Activated B cell treated with CpG ODN at 0.5 μM for 24 hours (primary cell): ENCODE data around the gene DPF3. TPM values are rescaled to one million over a fixed set of nuclear protein-coding genes. Genes with fewer than 3 reads are reported as not detected.
A peak's percentile ranks its signal among the peaks of the same experiment; 100 is the strongest.
"Not testable (repeated sequence)": the region's sequence is repeated elsewhere in the genome, so short reads cannot be mapped to it uniquely, and the experiment has no call there.

Experiments
- ATAC-seq: fragments of 200-7000 bp; cut with Tn5 transposase; one replicate; pipeline ENCODE4 v1.10.0; 2021; ENCODE audit warnings: low read depth, mild to moderate bottlenecking, moderate library complexity
- CTCF ChIA-PET: fragments of 350-600 bp; sonication (Branson Sonifier 250); formaldehyde crosslinking; loops from one replicate; lab custom pipeline; 2021; ENCODE audit warnings: antibody characterized with exemption; lab: Charles Lee
- POLR2A ChIA-PET: fragments of 350-600 bp; sonication (Branson Sonifier 250); formaldehyde crosslinking; loops from one replicate; lab custom pipeline; 2021; ENCODE audit warnings: antibody characterized with exemption; lab: Charles Lee
- DNase-seq: peaks from one replicate; pipeline ENCODE4 v3.0.0; 2022
- H3K27ac Mint-ChIP-seq: one replicate; pipeline ENCODE4 v1.8.0; 2020; ENCODE audit warnings: mixed read lengths
- H3K27me3 Mint-ChIP-seq: one replicate; pipeline ENCODE4 v1.8.0; 2021; ENCODE audit warnings: mixed read lengths
- H3K36me3 Mint-ChIP-seq: one replicate; pipeline ENCODE4 v1.8.0; 2021; ENCODE audit warnings: low read depth, mixed read lengths
- H3K4me1 Mint-ChIP-seq: one replicate; pipeline ENCODE4 v1.8.0; 2021; ENCODE audit warnings: mixed read lengths
- H3K4me3 Mint-ChIP-seq: one replicate; pipeline ENCODE4 v1.8.0; 2020; ENCODE audit warnings: mild to moderate bottlenecking, mixed read lengths
- H3K9me3 Mint-ChIP-seq: one replicate; pipeline ENCODE4 v1.8.0; 2020; ENCODE audit warnings: mixed read lengths
- intact Hi-C: fragments of 100-400 bp; cut with micrococcal nuclease; formaldehyde crosslinking; loops from one replicate; pipeline ENCODE4 v1.15.1; 2024
- total RNA-seq: library from RNA; stranded (reverse); gene quantifications from 2 replicates; pipeline ENCODE4 v1.2.3, GENCODE V29; 2022
- TF ChIP-seq, protein P1 (sequence below): fragments of 200-600 bp; IDR thresholded peaks from one replicate; pipeline ENCODE4 v1.8.0; 2022; ENCODE audit warnings: antibody characterized with exemption, mild to moderate bottlenecking

DPF3 gene
- total RNA-seq, 1 donor from 2014 or later = 3.5 TPM

- ChIA-PET POLR2A (interaction anchor here (0.9 kb wide), 1 partner anchor 233 kb away, joined by 4 read pairs; no protein-coding TSS in a partner anchor), CTCF (interaction anchor here (1.4 kb wide), 1 partner anchor 142 kb away, joined by 3 read pairs; the partner anchor contains the start of gene DPF3)
- ATAC-seq (peak; percentile 99), DNase-seq (no peak)
- TF ChIP-seq, protein P1, sequence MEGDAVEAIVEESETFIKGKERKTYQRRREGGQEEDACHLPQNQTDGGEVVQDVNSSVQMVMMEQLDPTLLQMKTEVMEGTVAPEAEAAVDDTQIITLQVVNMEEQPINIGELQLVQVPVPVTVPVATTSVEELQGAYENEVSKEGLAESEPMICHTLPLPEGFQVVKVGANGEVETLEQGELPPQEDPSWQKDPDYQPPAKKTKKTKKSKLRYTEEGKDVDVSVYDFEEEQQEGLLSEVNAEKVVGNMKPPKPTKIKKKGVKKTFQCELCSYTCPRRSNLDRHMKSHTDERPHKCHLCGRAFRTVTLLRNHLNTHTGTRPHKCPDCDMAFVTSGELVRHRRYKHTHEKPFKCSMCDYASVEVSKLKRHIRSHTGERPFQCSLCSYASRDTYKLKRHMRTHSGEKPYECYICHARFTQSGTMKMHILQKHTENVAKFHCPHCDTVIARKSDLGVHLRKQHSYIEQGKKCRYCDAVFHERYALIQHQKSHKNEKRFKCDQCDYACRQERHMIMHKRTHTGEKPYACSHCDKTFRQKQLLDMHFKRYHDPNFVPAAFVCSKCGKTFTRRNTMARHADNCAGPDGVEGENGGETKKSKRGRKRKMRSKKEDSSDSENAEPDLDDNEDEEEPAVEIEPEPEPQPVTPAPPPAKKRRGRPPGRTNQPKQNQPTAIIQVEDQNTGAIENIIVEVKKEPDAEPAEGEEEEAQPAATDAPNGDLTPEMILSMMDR = no peak
- Mint-ChIP-seq H3K36me3 (peaks cover 26% of the 10 kb centered on the region), H3K27me3 (no peaks in the 10 kb centered on the region), H3K27ac (no peak overlapping the region), H3K9me3 (peaks cover 5% of the 10 kb centered on the region), H3K4me3 (no peak overlapping the region), H3K4me1 (peaks cover 19% of the 10 kb centered on the region)
- intact Hi-C loops = loop anchor here (10.0 kb wide), 1 partner anchor 143 kb away; the partner anchor contains the start of gene DPF3
These were observed 141.9 kb downstream of the DPF3 start for GRCh38 chr14:72752034-72752412.

DNA sequence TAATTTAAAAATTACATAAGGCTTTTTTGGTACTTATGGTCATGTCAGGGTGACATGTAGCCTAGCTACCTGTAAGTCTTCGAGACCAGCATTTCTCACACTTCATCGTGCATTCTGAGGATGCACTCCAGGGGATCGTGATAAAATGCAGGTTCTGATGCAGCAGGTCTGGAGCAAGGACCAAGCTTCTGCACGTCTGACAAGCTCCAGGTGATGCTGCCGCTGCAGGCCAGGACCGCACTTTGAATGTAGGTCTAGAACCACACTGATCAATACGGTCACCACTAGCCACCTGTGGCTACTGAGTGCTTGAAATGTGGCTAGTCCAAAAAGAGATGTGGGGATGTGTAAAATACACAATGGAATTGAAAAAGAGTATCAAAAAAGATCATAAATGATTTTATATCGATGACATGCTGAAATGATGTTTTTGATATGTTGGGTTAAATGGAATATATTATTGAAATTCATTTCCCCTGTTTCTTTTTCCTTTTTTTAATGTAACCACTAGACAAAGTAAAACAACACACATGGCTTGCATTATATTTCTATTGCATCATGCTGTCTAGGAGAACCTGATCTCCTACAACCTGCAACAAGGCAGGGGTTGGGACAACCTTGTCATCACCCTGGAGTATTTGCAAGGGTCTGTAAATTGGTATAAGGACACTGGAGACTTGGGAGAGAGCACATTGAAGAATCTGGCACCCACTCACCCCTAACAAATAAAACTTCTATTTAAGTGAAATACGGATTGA, 142.4 kb downstream of the DPF3 start:
- DNase-seq (no peak), ATAC-seq (no peak)
- TF ChIP-seq, protein P1 = no peak
- Mint-ChIP-seq H3K27ac (no peak overlapping the region), H3K4me3 (no peak overlapping the region), H3K9me3 (peaks cover 5% of the 10 kb centered on the region), H3K4me1 (peaks cover 19% of the 10 kb centered on the region), H3K27me3 (no peaks in the 10 kb centered on the region), H3K36me3 (peaks cover 28% of the 10 kb centered on the region)
- intact Hi-C loops = loop anchor here (10.0 kb wide), 1 partner anchor 143 kb away; the partner anchor contains the start of gene DPF3
- ChIA-PET POLR2A (interaction anchor here (0.9 kb wide), 1 partner anchor 233 kb away, joined by 4 read pairs; no protein-coding TSS in a partner anchor), CTCF (interaction anchor here (1.4 kb wide), 1 partner anchor 142 kb away, joined by 3 read pairs; the partner anchor contains the start of gene DPF3)

DNA sequence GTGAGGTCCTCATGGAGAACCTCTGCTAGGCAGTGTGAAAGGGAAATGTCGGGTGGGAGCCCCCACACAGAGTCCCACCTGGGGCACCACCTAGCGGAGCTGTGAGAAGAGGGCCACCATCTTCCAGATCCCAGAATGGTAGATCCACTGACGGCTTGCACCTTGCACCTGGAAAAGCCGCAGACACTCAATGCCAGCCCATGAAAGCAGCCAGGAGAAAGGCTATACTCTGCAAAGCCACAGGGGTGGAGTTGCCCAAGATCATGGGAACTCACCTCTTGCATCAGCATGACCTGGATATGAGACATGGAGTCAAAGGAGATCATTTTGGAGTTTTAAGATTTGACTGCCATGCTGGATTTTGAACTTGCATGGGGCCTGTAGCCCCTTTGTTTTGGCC, 145.0 kb downstream of the DPF3 start:
- intact Hi-C loops = not testable (repeated sequence)

GRCh38 chr14:72747652-72748051, 146.2 kb downstream of the DPF3 start:
- ATAC-seq (no peak), DNase-seq (no peak)
- Mint-ChIP-seq H3K9me3 (peaks cover 5% of the 10 kb centered on the region), H3K27ac (no peak overlapping the region), H3K27me3 (no peaks in the 10 kb centered on the region), H3K36me3 (peaks cover 28% of the 10 kb centered on the region), H3K4me1 (peaks cover 15% of the 10 kb centered on the region), H3K4me3 (no peak overlapping the region)
- CTCF ChIA-PET = no interaction called here
- TF ChIP-seq, protein P1 = no peak
- intact Hi-C loops = no loop called here
- POLR2A ChIA-PET = no interaction called here

More for the DNA sequence above, 145.0 kb downstream of the DPF3 start:
- CTCF ChIA-PET, H3K4me3 Mint-ChIP-seq, H3K27ac Mint-ChIP-seq, ATAC-seq, H3K27me3 Mint-ChIP-seq, POLR2A ChIA-PET, H3K9me3 Mint-ChIP-seq, DNase-seq: not testable (repeated sequence)
- peaks cover 28% of the 10 kb centered on the region for H3K36me3 Mint-ChIP-seq
- peaks cover 19% of the 10 kb centered on the region for H3K4me1 Mint-ChIP-seq

DNA sequence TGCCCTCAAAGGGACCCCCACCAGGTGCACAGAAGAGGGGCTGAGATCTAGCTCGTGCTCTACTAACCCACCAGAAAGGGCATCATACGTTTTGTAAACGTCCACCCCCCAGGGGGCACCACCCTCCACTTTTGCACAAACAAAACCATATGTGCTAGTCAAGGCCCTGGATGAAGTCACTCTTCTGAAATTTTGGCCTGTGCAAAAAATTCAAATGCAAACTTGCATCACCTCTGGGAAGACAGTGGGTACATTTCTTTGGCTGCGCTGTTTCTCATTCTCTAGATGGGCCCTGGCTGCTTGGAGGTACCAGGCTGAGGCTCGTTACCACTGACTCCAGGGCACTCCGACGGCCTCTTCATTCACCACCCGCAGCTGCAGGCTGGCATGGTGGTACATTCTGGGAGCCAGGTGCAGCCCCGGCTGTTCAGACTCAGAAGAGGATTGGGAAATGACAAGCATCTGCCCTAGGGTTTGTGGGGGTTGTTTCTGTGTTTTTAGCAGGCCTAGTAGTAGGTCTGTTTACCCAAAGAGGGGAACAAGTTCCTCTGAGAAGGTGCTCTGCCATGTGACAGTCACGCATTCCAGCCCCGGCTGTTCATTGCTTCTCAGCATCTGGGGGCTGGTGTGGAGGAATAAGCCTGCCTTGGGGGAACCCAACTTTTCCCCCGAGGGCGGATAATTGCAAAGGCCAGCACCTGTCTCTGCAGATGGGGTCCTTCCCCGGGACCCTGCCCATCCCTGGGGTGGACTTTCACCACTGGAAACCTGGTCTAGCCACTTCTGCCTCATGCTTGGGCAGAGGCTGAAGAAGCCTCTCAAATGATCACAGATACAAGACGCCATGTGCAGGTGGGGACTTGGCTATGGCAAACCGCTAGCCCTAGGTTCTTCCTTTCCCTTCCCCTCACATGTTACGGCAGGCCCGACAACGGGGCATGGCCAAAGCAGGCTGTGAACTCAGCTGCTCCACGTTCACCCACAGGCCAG, 147.6 kb downstream of the DPF3 start:
- no peak overlapping the region for H3K4me3 Mint-ChIP-seq
- intact Hi-C loops = no loop called here
- no peak overlapping the region for H3K27ac Mint-ChIP-seq
- ChIA-PET CTCF (interaction anchor here (1.1 kb wide), 1 partner anchor 157 kb away, joined by 3 read pairs; no protein-coding TSS in a partner anchor), POLR2A (no interaction called here)
- peaks cover 2% of the 10 kb centered on the region for H3K4me1 Mint-ChIP-seq
- no peak for ATAC-seq
- H3K36me3 Mint-ChIP-seq = peaks cover 39% of the 10 kb centered on the region
- H3K27me3 Mint-ChIP-seq = no peaks in the 10 kb centered on the region
- TF ChIP-seq, protein P1 = no peak
- no peak for DNase-seq
- H3K9me3 Mint-ChIP-seq = peaks cover 5% of the 10 kb centered on the region
